Activated T-cell treated with anti-CD3 and anti-CD28 coated beads for 24 hours (primary cell): ENCODE measurements around the gene MEST.
"Not testable (repeated sequence)": the region's sequence is repeated elsewhere in the genome, so short reads cannot be mapped to it uniquely, and the experiment has no call there.

Source experiments
- DNase-seq: peaks from one replicate; pipeline ENCODE4 v3.0.0-alpha.2; 2020; ENCODE audit warnings: low read depth

MEST gene

DNA sequence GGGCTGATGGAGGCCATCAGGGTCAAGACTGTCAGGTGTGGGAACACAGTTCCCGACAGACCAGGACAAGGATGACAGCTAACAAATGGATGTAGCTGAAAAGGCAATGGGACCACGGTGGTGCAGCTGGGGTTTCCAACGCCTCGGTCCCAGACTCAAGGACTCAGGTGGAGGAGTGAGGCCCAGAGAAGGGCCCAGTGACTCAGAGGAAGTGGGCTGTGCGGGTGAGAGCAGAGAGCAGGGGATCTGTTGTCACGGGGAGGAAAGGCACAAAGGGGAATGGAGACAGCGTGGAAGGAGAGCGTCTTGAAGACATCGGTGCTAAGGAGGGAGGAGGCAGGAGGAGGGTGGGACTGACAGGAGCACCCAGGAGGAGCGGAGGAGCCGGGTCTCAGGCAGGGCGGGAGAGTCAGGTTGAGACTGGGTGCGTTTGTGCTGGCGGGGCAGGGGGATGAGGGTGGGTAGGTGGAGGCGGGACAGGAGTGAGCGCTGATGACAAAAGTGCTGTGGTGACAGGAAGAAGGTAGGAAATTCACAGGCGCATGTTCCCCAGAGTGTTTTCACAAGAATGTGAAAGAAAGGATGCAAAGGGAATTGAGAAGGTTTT, 31.7 kb downstream of the MEST start:
- DNase-seq, result not testable (repeated sequence)

DNA sequence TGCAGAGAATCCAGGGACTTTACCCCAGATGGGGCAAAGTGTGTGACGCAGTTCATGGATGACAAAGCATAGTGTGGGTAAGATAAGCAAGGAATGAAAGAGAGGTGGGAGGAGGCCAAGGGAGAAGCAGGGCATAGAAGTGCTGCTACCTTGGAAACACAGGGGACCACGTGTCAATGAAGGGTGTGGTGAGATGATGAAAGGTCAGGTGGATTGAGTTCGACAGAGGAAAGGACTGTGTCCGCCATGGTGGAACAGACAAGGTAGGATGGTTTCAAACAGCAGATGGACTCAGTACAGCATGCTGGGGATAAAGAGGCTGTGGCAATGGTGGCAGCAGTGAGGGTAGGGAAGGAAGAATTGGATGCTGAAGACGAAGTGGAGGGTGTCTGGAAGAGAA, 32.7 kb downstream of the MEST start:
- DNase-seq, result no peak

DNA sequence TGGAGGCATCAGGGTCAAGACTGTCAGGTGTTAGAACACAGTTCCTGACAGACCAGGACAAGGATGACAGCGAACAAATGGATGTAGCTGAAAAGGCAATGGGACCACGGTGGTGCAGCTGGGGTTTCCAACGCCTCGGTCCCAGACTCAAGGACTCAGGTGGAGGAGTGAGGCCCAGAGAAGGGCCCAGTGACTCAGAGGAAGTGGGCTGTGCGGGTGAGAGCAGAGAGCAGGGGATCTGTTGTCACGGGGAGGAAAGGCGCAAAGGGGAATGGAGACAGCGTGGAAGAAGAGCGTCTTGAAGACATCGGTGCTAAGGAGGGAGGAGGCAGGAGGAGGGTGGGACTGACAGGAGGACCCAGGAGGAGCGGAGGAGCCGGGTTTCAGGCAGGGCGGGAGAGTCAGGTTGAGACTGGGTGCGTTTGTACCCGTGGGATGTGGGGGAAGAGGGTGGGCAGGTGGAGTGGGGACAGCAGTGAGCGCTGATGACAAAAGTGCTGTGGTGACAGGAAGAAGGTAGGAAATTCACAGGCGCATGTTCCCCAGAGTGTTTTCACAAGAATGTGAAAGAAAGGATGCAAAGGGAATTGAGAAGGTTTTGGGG, 36.0 kb downstream of the MEST start:
- not testable (repeated sequence) for DNase-seq

DNA sequence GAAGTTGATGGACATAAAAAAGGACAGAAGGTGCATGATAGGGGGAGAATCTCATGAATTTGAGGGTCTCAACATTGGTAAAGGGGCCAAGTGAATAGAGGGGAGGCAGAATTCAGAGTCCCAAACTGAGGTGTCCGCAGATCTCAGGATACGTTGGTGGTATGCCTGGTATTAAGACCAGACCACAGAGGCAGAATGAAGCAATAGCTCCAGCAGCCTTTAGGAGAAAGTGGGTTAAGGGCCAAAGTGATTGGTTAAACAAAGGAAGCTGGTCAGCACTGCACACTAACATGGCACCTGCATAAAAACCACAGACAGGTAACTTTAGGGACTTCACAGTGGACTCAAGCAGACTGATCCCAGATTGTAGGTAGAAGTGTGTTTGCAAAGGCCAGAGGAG, 37.5 kb downstream of the MEST start:
- no peak for DNase-seq

- DNase-seq, result not testable (repeated sequence)
These were observed 46.0 kb downstream of the MEST start for GRCh38 chr7:130537894-130538293.

DNA sequence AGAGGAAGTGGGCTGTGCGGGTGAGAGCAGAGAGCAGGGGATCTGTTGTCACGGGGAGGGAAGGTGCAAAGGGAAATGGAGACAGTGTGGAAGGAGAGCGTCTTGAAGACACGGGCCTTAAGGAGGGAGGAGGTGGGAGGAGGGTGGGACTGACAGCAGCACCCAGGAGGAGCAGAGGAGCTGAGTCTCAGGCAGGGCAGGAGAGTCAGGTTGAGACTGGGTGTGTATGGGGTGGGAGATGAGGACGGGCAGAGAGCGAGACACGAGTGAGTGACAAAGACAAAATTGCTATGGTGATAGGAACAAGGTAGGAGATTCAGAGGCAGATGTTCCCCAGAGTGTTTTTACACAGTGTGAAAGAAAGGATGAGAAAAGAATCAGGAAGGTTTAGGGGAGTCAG, 49.4 kb downstream of the MEST start:
- not testable (repeated sequence) for DNase-seq

GRCh38 chr7:130542297-130542696, 50.4 kb downstream of the MEST start:
- not testable (repeated sequence) for DNase-seq

- DNase-seq, result no peak
These were observed 51.7 kb downstream of the MEST start for GRCh38 chr7:130543487-130544010.

DNA sequence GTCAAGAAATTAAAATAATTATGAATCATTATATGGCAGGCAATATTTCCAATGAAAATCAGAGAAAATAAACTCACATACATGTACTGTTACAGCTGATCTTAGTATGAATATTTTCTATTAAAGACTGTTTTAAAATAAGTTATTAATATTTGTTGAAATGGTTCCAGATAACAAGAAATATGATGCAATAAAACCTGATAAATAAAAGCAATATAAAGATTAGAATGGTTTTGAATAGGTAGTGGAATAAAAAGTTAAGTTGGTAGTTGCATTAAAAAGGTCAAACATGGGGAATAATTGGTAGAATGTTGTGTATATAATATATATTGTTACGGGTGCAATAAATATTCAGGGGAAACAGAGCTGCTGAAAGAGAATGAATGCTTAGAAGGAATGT, 52.5 kb downstream of the MEST start:
- no peak for DNase-seq

DNA sequence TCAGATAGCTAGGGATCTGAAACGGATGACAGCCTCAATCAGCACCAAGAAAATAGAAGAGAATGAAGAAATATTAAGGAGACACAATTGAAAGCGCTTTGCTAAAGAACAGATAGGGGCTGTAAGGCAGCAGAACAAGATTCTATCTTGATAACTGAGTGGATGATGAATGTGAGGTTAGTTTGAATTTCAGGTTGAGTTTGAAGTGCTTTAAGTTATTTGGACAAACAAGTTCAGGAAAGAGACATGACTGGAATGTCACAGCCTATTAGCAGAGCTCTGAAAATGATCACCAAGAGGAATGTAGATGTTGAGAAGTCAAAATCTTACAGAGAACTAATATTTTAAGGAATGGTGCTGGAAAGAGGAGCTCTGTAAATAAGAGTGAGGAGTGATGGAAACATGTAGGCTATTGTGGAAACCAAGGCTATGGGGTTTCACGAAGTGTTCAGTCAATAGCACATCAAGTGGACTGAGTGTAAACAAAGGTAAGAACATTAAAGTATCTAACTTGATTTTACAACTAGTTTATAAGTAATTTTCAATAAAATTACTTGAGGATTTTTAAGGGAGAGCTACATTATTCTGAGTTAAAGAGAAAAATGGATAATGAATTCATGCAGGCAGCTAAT, 61.6 kb downstream of the MEST start:
- DNase-seq, result no peak

GRCh38 chr7:130554481-130554880, 62.6 kb downstream of the MEST start:
- no peak for DNase-seq
